ENCODE results near the gene ZNF705A.
"Not testable (repeated sequence)": the region's sequence is repeated elsewhere in the genome, so short reads cannot be mapped to it uniquely, and the experiment has no call there.

Gene ZNF705A

GRCh38 chr12:8156845-8157244 is at the start of gene ZNF705A:
ZNF705A (plus strand) TSS chr12:8157015; CDS start chr12:8172626, 15,611 bp downstream.
- DNase-seq (ENCODE audit: low spot score) = no peak

GRCh38 chr12:8108808-8109398 is 47.9 kb upstream of the ZNF705A start:
- peak; percentile 79 for DNase-seq (ENCODE audit: low spot score)

- not testable (repeated sequence) for DNase-seq (ENCODE audit: low spot score)
Observed at GRCh38 chr12:8113117-8113516, 43.7 kb upstream of the ZNF705A start.

- no peak for DNase-seq (ENCODE audit: low spot score)
Observed at GRCh38 chr12:8120072-8120713, 36.6 kb upstream of the ZNF705A start.

- DNase-seq (ENCODE audit: low spot score) = no peak
Observed at GRCh38 chr12:8123124-8123912, 33.5 kb upstream of the ZNF705A start, which contains the start of gene CLEC4A. CLEC4A (plus strand) TSS chr12:8123617; CDS start chr12:8123879, 262 bp downstream.

- no peak for DNase-seq (ENCODE audit: low spot score)
Observed at GRCh38 chr12:8127138-8127537, 29.7 kb upstream of the ZNF705A start.

GRCh38 chr12:8133636-8134397 is 23.0 kb upstream of the ZNF705A start:
- not testable (repeated sequence) for DNase-seq (ENCODE audit: low spot score)

- not testable (repeated sequence) for DNase-seq (ENCODE audit: low spot score)
Observed at GRCh38 chr12:8134398-8134930, 22.4 kb upstream of the ZNF705A start.

GRCh38 chr12:8141647-8142046 is 15.2 kb upstream of the ZNF705A start:
- DNase-seq (ENCODE audit: low spot score) = not testable (repeated sequence)

- no peak for DNase-seq (ENCODE audit: low spot score)
Observed at GRCh38 chr12:8143261-8143660, 13.6 kb upstream of the ZNF705A start.

- no peak for DNase-seq (ENCODE audit: low spot score)
Observed at GRCh38 chr12:8145754-8146441, 10.9 kb upstream of the ZNF705A start.

GRCh38 chr12:8146442-8146771 is 10.4 kb upstream of the ZNF705A start:
- DNase-seq (ENCODE audit: low spot score) = no peak

- DNase-seq (ENCODE audit: low spot score) = no peak
Observed at GRCh38 chr12:8154526-8154925, 2.3 kb upstream of the ZNF705A start.

- DNase-seq (ENCODE audit: low spot score) = no peak
Observed at GRCh38 chr12:8156416-8156815, 399 bp upstream of the ZNF705A start.

GRCh38 chr12:8157484-8158198 is 826 bp downstream of the ZNF705A start:
- DNase-seq (ENCODE audit: low spot score) = no peak

- not testable (repeated sequence) for DNase-seq (ENCODE audit: low spot score)
Observed at GRCh38 chr12:8172911-8173310, 16.1 kb downstream of the ZNF705A start.

GRCh38 chr12:8179989-8180585 is 23.3 kb downstream of the ZNF705A start:
- DNase-seq (ENCODE audit: low spot score) = peak; percentile 41

- DNase-seq (ENCODE audit: low spot score) = not testable (repeated sequence)
Observed at GRCh38 chr12:8181271-8181670, 24.5 kb downstream of the ZNF705A start.

GRCh38 chr12:8182923-8183322 is 26.1 kb downstream of the ZNF705A start:
- DNase-seq (ENCODE audit: low spot score) = not testable (repeated sequence)

GRCh38 chr12:8183346-8183745 is 26.5 kb downstream of the ZNF705A start:
- not testable (repeated sequence) for DNase-seq (ENCODE audit: low spot score)

Measured in hematopoietic multipotent progenitor cell treated with erythropoietin and hydrocortisone succinate and interleukin-3 and kit ligand, for 15 days (in vitro differentiated cells).